GM12864 (cell line): ENCODE measurements around the gene H19.

Experiments used
- DNase-seq: peaks from one replicate; pipeline ENCODE4 v3.0.0-alpha.2; 2011; ENCODE audit warnings: low read depth
- H3K4me3 ChIP-seq: 2 replicates; pipeline ENCODE4 v1.5.1; 2011; ENCODE audit warnings: mild to moderate bottlenecking, low read depth, low read length, control low read depth
- CTCF ChIP-seq: IDR thresholded peaks from 2 replicates; pipeline ENCODE4 v1.5.1; 2011; ENCODE audit warnings: low read depth, mild to moderate bottlenecking, moderate library complexity, low read length, control low read depth, inconsistent platforms; ENCODE audit errors: missing control alignments

The H19 gene

GRCh38 chr11:1998290-1998689, 648 bp upstream of the H19 start:
- no peak for TF ChIP-seq CTCF
- DNase-seq = no peak
- H3K4me3 ChIP-seq = no peak overlapping the region

- no peak overlapping the region for H3K4me3 ChIP-seq
- no peak for TF ChIP-seq CTCF
- DNase-seq = no peak
Measured at GRCh38 chr11:1994121-1994520, 3.5 kb downstream of the H19 start.

- H3K4me3 ChIP-seq = no peak overlapping the region
- no peak for DNase-seq
- TF ChIP-seq CTCF = no peak
Measured at GRCh38 chr11:1992111-1992510, 5.5 kb downstream of the H19 start.

- no peak overlapping the region for H3K4me3 ChIP-seq
- no peak for DNase-seq
- TF ChIP-seq CTCF = no peak
Measured at GRCh38 chr11:1990872-1991578, 6.6 kb downstream of the H19 start.

GRCh38 chr11:1989953-1990352, 7.7 kb downstream of the H19 start:
- TF ChIP-seq CTCF = no peak
- no peak for DNase-seq
- no peak overlapping the region for H3K4me3 ChIP-seq

- no peak overlapping the region for H3K4me3 ChIP-seq
- DNase-seq = no peak
- no peak for TF ChIP-seq CTCF
Measured at GRCh38 chr11:1988667-1989317, 8.8 kb downstream of the H19 start.

- no peak for TF ChIP-seq CTCF
- no peak for DNase-seq
- H3K4me3 ChIP-seq = no peak overlapping the region
Measured at GRCh38 chr11:1988174-1988573, 9.5 kb downstream of the H19 start.
